Stomach (tissue), 4 donors: Measurements from ENCODE around the gene POR.

Experiments
- EP300 ChIP-seq: sonication (generic); formaldehyde crosslinking; IDR thresholded peaks from one replicate; pipeline ENCODE4 v1.6.1; 2017; ENCODE audit warnings: antibody characterized with exemption
- POLR2AphosphoS5 ChIP-seq, 3 donors: sonication (generic); formaldehyde crosslinking; IDR thresholded peaks; one replicate each; pipeline ENCODE4 v1.6.1; 2016; ENCODE audit warnings: antibody characterized with exemption in 3 of 3
- TF ChIP-seq, protein P1 (sequence below), 7 experiments: fragments of 450-650 bp in 4 of 7; fragments of 200-600 bp in 3 of 7; sonication (generic) in 3 of 7; IDR thresholded peaks; one replicate each; pipeline ENCODE4 v1.5.1; 2016 to 2019; ENCODE audit warnings: antibody characterized with exemption in 7 of 7, control low read depth in 2 of 7, mild to moderate bottlenecking in 1 of 7

- TF ChIP-seq, protein P1, sequence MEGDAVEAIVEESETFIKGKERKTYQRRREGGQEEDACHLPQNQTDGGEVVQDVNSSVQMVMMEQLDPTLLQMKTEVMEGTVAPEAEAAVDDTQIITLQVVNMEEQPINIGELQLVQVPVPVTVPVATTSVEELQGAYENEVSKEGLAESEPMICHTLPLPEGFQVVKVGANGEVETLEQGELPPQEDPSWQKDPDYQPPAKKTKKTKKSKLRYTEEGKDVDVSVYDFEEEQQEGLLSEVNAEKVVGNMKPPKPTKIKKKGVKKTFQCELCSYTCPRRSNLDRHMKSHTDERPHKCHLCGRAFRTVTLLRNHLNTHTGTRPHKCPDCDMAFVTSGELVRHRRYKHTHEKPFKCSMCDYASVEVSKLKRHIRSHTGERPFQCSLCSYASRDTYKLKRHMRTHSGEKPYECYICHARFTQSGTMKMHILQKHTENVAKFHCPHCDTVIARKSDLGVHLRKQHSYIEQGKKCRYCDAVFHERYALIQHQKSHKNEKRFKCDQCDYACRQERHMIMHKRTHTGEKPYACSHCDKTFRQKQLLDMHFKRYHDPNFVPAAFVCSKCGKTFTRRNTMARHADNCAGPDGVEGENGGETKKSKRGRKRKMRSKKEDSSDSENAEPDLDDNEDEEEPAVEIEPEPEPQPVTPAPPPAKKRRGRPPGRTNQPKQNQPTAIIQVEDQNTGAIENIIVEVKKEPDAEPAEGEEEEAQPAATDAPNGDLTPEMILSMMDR (IDR thresholded peaks at IDR 0.05) = no peak
- TF ChIP-seq EP300 (no peak), POLR2AphosphoS5 (IDR thresholded peaks at IDR 0.05) (no peak)
These were observed 6.5 kb downstream of the POR start for GRCh38 chr7:75921479-75921878.
